WTC11 (cell line): ENCODE data around the gene SYDE2. TPM values are rescaled to one million over a fixed set of nuclear protein-coding genes. Genes with fewer than 3 reads are reported as not detected.

Experiments used
- ATAC-seq: fragments of 200-7000 bp; cut with Tn5 transposase; 2 replicates; pipeline ENCODE4 v1.10.0; 2021; ENCODE audit warnings: mild to moderate bottlenecking, moderate library complexity
- CTCF ChIA-PET: fragments of 300-600 bp; sonication (Branson Sonifier 250); formaldehyde crosslinking; loops from one replicate; lab custom pipeline; 2021; ENCODE audit warnings: antibody characterized with exemption; lab: Charles Lee
- POLR2A ChIA-PET: fragments of 350-600 bp; sonication (Branson Sonifier 250); formaldehyde crosslinking; loops from one replicate; lab custom pipeline; 2021; ENCODE audit warnings: antibody characterized with exemption; lab: Charles Lee
- DNase-seq: peaks from one replicate; pipeline ENCODE4 v3.0.0; 2021; ENCODE audit warnings: low spot score
- H3K27ac Mint-ChIP-seq: 2 replicates; pipeline ENCODE4 v1.8.0; 2021; ENCODE audit warnings: mixed read lengths
- H3K27me3 Mint-ChIP-seq: 2 replicates; pipeline ENCODE4 v1.8.0; 2021; ENCODE audit warnings: low read depth, mild to moderate bottlenecking, moderate library complexity, mixed read lengths
- H3K36me3 Mint-ChIP-seq: 2 replicates; pipeline ENCODE4 v1.8.0; 2021; ENCODE audit warnings: mixed read lengths
- H3K4me1 Mint-ChIP-seq: 2 replicates; pipeline ENCODE4 v1.8.0; 2022; ENCODE audit warnings: mixed read lengths
- H3K4me3 Mint-ChIP-seq: 2 replicates; pipeline ENCODE4 v1.8.0; 2021; ENCODE audit warnings: mild to moderate bottlenecking, moderate library complexity, mixed read lengths
- H3K9me3 Mint-ChIP-seq: 2 replicates; pipeline ENCODE4 v1.8.0; 2021; ENCODE audit warnings: mixed read lengths
- AFF4 ChIP-seq: sonication (generic); formaldehyde crosslinking; IDR thresholded peaks from 2 replicates; pipeline ENCODE4 v1.8.1; 2023; ENCODE audit warnings: mild to moderate bottlenecking, missing genetic modification reagents, borderline replicate concordance
- ATF1 ChIP-seq: sonication (generic); formaldehyde crosslinking; IDR thresholded peaks from 2 replicates; pipeline ENCODE4 v1.8.1; 2023; ENCODE audit warnings: mild to moderate bottlenecking, moderate library complexity, missing genetic modification reagents
- CBFB ChIP-seq: sonication (generic); formaldehyde crosslinking; IDR thresholded peaks from 2 replicates; pipeline ENCODE4 v1.8.1; 2022; ENCODE audit warnings: mild to moderate bottlenecking, low read depth, missing genetic modification reagents
- FOXJ3 ChIP-seq: sonication (generic); formaldehyde crosslinking; IDR thresholded peaks from 2 replicates; pipeline ENCODE4 v1.9.0; 2021; ENCODE audit warnings: missing genetic modification reagents, mild to moderate bottlenecking, borderline replicate concordance
- FOXK1 ChIP-seq: sonication (generic); formaldehyde crosslinking; IDR thresholded peaks from 2 replicates; pipeline ENCODE4 v1.8.0; 2022; ENCODE audit warnings: mild to moderate bottlenecking, moderate library complexity, missing genetic modification reagents
- GRHL2 ChIP-seq: fragments of 250-450 bp; sonication (Bioruptor Pico); IDR thresholded peaks from 2 replicates; pipeline ENCODE4 v1.8.0; 2022; ENCODE audit warnings: mild to moderate bottlenecking, moderate library complexity; ENCODE audit not compliant: insufficient replicate concordance, severe bottlenecking
- JAZF1 ChIP-seq: fragments of 250-450 bp; sonication (Bioruptor Pico); IDR thresholded peaks from 2 replicates; pipeline ENCODE4 v1.9.0; 2021; ENCODE audit warnings: moderate library complexity, mild to moderate bottlenecking, inconsistent platforms
- JUN ChIP-seq: sonication (generic); formaldehyde crosslinking; IDR thresholded peaks from 2 replicates; pipeline ENCODE4 v1.8.0; 2023; ENCODE audit warnings: mild to moderate bottlenecking, missing genetic modification reagents
- KAT7 ChIP-seq: sonication (generic); formaldehyde crosslinking; IDR thresholded peaks from 2 replicates; pipeline ENCODE4 v1.8.1; 2023; ENCODE audit warnings: missing genetic modification reagents, mild to moderate bottlenecking, borderline replicate concordance
- MYBL2 ChIP-seq: sonication (generic); formaldehyde crosslinking; IDR thresholded peaks from 2 replicates; pipeline ENCODE4 v1.8.1; 2023; ENCODE audit warnings: mild to moderate bottlenecking, moderate library complexity, missing genetic modification reagents
- NR2C2 ChIP-seq: sonication (generic); formaldehyde crosslinking; IDR thresholded peaks from 2 replicates; pipeline ENCODE4 v1.8.0; 2022; ENCODE audit warnings: mild to moderate bottlenecking, missing genetic modification reagents
- RELA ChIP-seq: sonication (generic); formaldehyde crosslinking; IDR thresholded peaks from 2 replicates; pipeline ENCODE4 v1.8.1; 2022; ENCODE audit warnings: missing genetic modification reagents, mild to moderate bottlenecking, borderline replicate concordance
- ZBTB21 ChIP-seq: sonication (generic); formaldehyde crosslinking; IDR thresholded peaks from 2 replicates; pipeline ENCODE4 v1.8.1; 2023; ENCODE audit warnings: mild to moderate bottlenecking, missing genetic modification reagents, borderline replicate concordance
- ZNF232 ChIP-seq: sonication (generic); formaldehyde crosslinking; IDR thresholded peaks from 2 replicates; pipeline ENCODE4 v1.8.0; 2022; ENCODE audit warnings: mild to moderate bottlenecking, missing genetic modification reagents
- ZNF423 ChIP-seq: fragments of 250-450 bp; sonication (Bioruptor Pico); IDR thresholded peaks from 2 replicates; pipeline ENCODE4 v2.1.2; 2022; ENCODE audit warnings: mild to moderate bottlenecking, moderate library complexity
- total RNA-seq: library from RNA; stranded (reverse); gene quantifications from 3 replicates; pipeline ENCODE4 v1.2.3, GENCODE V29; 2021
- TF ChIP-seq, protein P1 (sequence below): sonication (generic); formaldehyde crosslinking; IDR thresholded peaks from 2 replicates; pipeline ENCODE4 v1.8.1; 2022; ENCODE audit warnings: missing genetic modification reagents, borderline replicate concordance
- TF ChIP-seq, protein P2 (sequence below): fragments of 250-450 bp; sonication (Bioruptor Pico); IDR thresholded peaks from 2 replicates; pipeline ENCODE4 v1.8.0; 2021; ENCODE audit warnings: mild to moderate bottlenecking

Gene SYDE2
- total RNA-seq, 1 experiment from 2014 or later: 13.8 TPM

DNA sequence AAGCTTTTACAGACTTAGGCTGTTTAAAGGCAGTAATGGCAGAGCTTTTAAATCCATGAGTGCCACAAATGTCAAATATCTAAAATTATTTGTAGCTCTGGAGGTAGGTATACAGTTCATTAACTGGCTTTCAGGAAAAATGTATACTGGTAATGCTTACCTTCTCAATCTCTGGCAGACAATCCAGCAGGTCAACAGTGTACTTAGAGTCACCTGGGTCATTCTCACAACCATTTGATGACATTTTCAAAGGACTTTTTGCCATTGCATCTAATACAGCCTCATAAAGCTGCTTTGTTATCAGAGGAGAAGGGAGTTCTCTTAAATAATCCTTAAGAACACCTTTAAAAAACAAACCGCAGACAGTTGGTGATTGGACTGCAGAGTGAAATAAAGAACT lies 31.9 kb downstream of the SYDE2 start:
- TF ChIP-seq MYBL2 (CRISPR knock-in tag) (no peak), ZBTB21 (CRISPR knock-in tag) (no peak), ZNF232 (no peak), ATF1 (CRISPR knock-in tag) (no peak)
- H3K9me3 Mint-ChIP-seq: no peaks in the 10 kb centered on the region
- DNase-seq: no peak
- ATAC-seq: no peak
- H3K36me3 Mint-ChIP-seq: peaks cover 4% of the 10 kb centered on the region; the same call in 1 of the 2 replicates
- CTCF ChIA-PET: interaction anchor here (1.0 kb wide), 1 partner anchor 59 kb away, joined by 4 read pairs; no protein-coding TSS in a partner anchor
- H3K27ac Mint-ChIP-seq: no peak overlapping the region
- no peaks in the 10 kb centered on the region for H3K4me1 Mint-ChIP-seq
- POLR2A ChIA-PET: no interaction called here
- H3K27me3 Mint-ChIP-seq: no peaks in the 10 kb centered on the region
- H3K4me3 Mint-ChIP-seq: no peak overlapping the region

- Mint-ChIP-seq H3K4me1 (no peaks in the 10 kb centered on the region), H3K36me3 (peaks cover 4% of the 10 kb centered on the region), H3K27me3 (no peaks in the 10 kb centered on the region), H3K27ac (no peak overlapping the region), H3K9me3 (no peaks in the 10 kb centered on the region), H3K4me3 (no peak overlapping the region)
- POLR2A ChIA-PET: interaction anchor here (0.7 kb wide), 1 partner anchor 196 kb away, joined by 3 read pairs; no protein-coding TSS in a partner anchor
- no peak for ATAC-seq
- CTCF ChIA-PET: no interaction called here
- TF ChIP-seq FOXK1 (no peak), CBFB (CRISPR knock-in tag) (no peak), GRHL2 (CRISPR knock-in tag) (no peak), JUN (no peak)
- DNase-seq: no peak
Observed at GRCh38 chr1:85166351-85166750, 34.5 kb downstream of the SYDE2 start.

DNA sequence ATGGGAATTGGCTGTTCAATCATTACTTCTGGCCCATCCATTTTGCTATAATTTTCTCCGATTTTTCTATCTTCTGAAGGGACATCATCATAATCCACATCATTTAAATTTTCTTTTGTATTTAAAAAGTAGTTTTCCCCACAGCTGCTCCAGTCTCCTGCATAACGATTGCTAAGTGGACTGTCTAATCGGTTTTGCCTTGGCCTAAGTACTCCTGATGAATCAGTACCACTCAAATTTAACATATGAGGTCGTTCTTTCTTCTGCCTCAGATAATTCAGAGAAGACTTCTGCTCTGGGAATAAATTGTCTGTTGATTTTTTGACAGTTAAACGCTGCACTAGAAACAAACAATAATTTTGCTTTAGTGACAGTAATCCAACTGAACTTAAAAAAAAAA lies 41.9 kb downstream of the SYDE2 start:
- Mint-ChIP-seq H3K9me3 (no peaks in the 10 kb centered on the region), H3K27ac (no peak overlapping the region)
- CTCF ChIA-PET: interaction anchor here (1.6 kb wide), 1 partner anchor 96 kb away, joined by 5 read pairs; no protein-coding TSS in a partner anchor

More for the DNA sequence above, 41.9 kb downstream of the SYDE2 start:
- no peak for TF ChIP-seq RELA (CRISPR knock-in tag)
- TF ChIP-seq JAZF1 (CRISPR knock-in tag): no peak
- TF ChIP-seq KAT7 (CRISPR knock-in tag): no peak
- TF ChIP-seq NR2C2 (CRISPR knock-in tag): no peak
- TF ChIP-seq, protein P1, sequence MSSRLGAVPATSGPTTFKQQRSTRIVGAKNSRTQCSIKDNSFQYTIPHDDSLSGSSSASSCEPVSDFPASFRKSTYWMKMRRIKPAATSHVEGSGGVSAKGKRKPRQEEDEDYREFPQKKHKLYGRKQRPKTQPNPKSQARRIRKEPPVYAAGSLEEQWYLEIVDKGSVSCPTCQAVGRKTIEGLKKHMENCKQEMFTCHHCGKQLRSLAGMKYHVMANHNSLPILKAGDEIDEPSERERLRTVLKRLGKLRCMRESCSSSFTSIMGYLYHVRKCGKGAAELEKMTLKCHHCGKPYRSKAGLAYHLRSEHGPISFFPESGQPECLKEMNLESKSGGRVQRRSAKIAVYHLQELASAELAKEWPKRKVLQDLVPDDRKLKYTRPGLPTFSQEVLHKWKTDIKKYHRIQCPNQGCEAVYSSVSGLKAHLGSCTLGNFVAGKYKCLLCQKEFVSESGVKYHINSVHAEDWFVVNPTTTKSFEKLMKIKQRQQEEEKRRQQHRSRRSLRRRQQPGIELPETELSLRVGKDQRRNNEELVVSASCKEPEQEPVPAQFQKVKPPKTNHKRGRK (CRISPR knock-in tag): no peak
- no peak for TF ChIP-seq ZNF423 (CRISPR knock-in tag)
- no peak for TF ChIP-seq AFF4 (CRISPR knock-in tag)
- no peak for TF ChIP-seq FOXJ3 (CRISPR knock-in tag)
- TF ChIP-seq, protein P2, sequence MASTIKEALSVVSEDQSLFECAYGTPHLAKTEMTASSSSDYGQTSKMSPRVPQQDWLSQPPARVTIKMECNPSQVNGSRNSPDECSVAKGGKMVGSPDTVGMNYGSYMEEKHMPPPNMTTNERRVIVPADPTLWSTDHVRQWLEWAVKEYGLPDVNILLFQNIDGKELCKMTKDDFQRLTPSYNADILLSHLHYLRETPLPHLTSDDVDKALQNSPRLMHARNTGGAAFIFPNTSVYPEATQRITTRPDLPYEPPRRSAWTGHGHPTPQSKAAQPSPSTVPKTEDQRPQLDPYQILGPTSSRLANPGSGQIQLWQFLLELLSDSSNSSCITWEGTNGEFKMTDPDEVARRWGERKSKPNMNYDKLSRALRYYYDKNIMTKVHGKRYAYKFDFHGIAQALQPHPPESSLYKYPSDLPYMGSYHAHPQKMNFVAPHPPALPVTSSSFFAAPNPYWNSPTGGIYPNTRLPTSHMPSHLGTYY: no peak
- ATAC-seq (no peak), DNase-seq (no peak)
- H3K36me3 Mint-ChIP-seq: no peaks in the 10 kb centered on the region; the same call in none of the 2 replicates
- H3K4me3 Mint-ChIP-seq: no peak overlapping the region
- POLR2A ChIA-PET: no interaction called here
- H3K4me1 Mint-ChIP-seq: no peaks in the 10 kb centered on the region
- H3K27me3 Mint-ChIP-seq: no peaks in the 10 kb centered on the region
